Retinal pigment epithelial cell (primary cell): ENCODE measurements around the gene ACTR3C.
"Not testable (repeated sequence)": the region's sequence is repeated elsewhere in the genome, so short reads cannot be mapped to it uniquely, and the experiment has no call there.

Experiments
- DNase-seq: peaks from one replicate; pipeline ENCODE4 v3.0.0-alpha.2; 2010; ENCODE audit warnings: low read depth
- H3K4me3 ChIP-seq: 2 replicates; pipeline ENCODE4 v1.5.1; 2011; ENCODE audit warnings: mild to moderate bottlenecking, low read length, control low read depth, moderate library complexity
- TF ChIP-seq, protein P1 (sequence below): conservative IDR thresholded peaks from 2 replicates; pipeline ENCODE4 v1.5.1; 2011; ENCODE audit warnings: low read depth, low read length, control low read depth, inconsistent platforms

Gene ACTR3C

DNA sequence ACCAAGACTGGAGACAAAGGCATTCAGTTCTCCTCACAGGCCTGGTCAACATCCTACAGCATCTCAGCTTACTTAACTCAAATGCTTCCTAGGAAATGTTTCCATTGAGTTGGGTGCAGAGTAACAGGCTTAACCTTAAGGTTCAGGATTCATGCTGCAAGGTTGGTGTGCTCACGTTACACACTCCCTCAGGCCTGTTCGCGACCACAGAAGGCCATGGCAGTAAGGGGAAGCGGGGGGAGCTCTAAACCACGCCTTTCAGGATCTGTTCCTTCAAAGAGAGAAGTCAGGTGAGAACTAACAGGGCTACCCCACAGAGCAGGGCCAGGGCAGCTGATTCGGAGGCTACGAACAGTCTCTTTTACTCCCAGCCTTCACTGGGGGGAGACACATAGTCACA, 35.5 kb downstream of the ACTR3C start:
- not testable (repeated sequence) for H3K4me3 ChIP-seq, DNase-seq

DNA sequence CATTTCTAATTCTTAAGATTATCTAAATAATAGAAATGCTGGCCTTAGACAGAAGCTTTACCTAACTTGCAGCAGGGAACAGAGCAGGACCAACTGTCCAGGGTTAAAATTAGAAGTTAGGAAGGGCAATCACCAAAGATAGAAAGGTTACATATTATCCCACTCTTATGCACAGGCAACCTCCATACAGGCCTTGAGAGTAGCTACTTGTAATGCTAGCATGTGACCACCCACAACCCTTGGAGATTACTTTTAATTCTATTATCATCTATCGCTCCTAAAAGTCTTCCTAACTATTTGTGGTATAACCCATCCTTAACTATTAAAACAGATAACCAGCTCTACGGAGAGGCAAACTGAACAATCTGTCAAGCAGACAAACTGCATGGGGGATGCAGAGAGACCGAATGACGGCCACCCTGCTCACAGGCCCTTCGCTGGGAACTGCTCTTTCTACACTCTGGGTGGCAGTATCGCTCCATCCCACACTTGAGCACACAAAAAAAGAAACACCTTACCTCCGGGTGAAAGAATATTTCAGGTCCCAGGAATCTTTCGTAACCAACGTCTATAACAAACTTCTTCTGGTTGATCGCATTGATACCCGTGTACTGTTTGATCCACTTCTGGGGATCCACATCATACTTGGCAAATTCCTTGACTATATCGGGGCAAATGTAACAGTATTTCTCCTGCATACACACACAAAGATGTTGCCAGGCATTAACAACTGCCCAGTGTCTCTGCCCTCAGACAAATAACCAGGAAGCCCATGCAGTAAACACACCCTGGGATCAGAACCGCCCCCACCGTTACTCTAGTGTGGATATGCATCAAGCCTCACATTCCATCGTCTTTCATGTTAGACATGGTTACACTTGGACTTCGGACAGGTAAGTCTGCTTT, 37.2 kb downstream of the ACTR3C start:
- not testable (repeated sequence) for H3K4me3 ChIP-seq, DNase-seq
- TF ChIP-seq, protein P1, sequence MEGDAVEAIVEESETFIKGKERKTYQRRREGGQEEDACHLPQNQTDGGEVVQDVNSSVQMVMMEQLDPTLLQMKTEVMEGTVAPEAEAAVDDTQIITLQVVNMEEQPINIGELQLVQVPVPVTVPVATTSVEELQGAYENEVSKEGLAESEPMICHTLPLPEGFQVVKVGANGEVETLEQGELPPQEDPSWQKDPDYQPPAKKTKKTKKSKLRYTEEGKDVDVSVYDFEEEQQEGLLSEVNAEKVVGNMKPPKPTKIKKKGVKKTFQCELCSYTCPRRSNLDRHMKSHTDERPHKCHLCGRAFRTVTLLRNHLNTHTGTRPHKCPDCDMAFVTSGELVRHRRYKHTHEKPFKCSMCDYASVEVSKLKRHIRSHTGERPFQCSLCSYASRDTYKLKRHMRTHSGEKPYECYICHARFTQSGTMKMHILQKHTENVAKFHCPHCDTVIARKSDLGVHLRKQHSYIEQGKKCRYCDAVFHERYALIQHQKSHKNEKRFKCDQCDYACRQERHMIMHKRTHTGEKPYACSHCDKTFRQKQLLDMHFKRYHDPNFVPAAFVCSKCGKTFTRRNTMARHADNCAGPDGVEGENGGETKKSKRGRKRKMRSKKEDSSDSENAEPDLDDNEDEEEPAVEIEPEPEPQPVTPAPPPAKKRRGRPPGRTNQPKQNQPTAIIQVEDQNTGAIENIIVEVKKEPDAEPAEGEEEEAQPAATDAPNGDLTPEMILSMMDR = peak; percentile 59

DNA sequence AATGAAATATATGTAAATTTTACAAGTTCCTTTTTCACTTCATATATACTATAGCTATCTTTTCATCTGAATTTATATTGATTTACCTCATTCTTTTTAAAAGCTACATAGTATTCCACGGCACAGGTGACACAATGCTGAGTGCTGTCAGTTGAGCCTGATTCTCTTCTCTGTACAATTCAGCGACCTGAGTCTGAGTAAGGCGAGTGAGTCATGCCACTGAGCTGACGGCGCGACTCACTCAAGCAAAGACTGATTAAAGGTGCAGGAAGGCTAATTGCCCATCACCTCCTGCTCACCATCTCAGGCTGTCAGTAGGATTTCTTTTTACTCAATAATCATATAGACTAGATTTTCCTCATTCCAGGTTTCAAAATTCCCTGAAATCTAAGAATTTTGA, 39.7 kb downstream of the ACTR3C start:
- not testable (repeated sequence) for H3K4me3 ChIP-seq, DNase-seq

DNA sequence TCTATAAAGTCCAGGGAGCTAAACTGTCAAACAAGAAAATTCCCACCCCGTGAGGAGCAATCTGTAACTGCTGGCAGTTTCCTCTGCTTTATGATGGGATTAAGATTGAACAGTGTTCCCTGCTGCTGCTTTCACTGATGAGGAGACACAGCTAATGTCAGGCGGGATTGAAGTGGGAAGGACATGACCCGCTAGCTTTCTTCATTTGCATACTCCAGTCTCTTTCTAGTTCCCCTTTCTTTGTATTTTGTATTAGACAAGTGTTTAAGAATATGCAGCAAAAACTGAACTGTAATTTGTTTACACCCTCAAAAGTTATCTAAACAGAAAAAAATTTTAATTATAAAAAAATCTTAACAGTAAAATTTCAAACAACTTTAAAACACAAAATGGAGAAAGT, 40.2 kb downstream of the ACTR3C start:
- DNase-seq, H3K4me3 ChIP-seq: not testable (repeated sequence)

DNA sequence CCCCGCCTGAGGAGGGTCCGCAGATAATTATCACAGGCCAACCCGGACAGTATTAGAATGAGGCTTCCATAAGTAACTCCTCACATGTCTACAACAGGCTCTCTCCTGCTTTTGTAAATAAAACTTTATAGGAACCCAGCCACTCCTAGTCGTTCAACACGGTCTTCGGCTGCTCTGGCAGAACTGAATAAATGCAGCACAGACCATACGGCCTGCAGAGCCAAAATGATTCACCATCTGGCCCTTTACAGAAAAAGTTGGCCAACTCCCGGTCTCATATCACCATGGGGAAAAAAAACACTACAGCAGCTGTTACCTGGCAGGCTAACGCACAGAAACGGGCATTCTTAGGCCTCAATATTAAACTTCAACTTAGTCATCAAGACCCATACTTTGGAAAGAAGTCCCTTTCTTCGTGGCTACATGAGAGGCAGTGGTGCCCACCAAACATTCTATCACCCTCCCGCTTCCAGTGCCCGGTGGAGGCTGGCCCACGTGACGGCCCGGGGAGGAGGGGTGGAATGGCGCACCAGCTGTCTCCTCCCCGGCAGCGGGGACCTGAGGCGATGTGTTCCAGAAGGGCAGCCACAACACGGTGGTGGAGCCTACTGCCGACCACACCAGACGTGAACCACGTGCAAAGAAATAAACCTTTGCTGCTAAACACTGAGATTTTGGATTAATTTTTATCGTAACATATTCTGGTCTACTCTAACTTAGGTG, 41.5 kb downstream of the ACTR3C start:
- DNase-seq, H3K4me3 ChIP-seq: not testable (repeated sequence)

DNA sequence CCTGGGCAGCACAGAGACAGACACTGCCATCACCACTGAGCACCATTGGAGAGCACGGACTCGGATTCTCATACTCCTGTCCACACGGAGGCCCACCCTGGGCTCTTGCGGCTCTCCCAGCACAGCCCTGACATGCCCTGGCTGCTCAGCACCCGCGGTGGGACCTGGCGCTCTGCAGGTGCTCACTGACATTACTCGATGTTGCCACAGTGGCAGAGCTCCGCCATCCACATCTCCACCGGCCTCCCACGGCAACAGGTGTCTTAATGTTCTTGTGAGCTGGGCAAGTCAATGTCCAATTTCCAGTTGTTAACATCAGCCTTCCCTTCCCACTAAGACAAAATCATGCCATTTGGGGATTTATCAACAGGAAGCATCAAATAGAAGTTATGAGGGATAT, 45.0 kb downstream of the ACTR3C start:
- DNase-seq, H3K4me3 ChIP-seq: not testable (repeated sequence)

DNA sequence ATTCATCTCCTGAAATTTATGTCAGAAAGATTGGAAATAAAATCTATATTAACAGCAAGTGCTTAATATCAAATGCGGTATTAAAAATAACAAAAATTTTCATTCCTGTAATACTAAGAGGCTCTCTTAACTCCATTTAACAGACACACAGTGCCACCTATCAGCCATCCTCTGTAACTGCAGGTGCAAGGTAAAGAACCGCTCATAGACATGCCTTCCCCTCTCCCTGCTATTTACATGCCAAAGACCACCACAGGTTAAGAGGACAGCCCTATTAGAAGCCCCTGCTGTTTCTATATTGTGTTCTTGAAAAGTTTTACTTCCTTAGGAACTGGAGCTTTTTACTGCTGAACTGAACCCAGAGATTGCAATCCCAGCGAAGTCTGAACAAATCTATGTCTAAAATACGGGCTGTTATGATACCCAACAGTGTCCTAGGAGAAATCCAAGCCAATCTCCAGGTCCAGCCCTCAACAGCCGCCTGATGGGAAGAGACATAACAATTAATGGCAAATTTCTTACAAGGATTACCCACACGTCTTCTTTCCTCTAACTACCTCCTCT, 47.1 kb downstream of the ACTR3C start:
- DNase-seq, H3K4me3 ChIP-seq: not testable (repeated sequence)
- TF ChIP-seq, protein P1 = peak; percentile 64

DNA sequence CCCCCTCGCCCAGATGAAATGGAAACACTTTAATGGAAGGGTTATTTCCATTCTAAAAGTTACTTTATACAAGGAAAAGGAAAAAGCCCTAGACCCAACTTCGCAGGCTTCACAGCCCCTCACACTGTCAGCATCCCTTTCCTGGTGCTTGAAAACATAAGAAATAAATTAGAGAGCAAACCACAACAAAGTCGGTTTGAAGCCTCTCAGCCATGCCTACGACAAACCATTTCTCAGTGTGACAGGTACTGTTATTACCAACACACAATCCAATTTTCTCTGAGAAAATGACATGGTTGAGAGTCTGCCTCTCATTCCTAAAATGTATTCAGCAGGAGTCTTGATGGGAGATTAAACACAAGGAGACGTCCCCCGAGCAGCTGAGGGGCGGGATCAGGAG, 51.4 kb downstream of the ACTR3C start:
- DNase-seq, H3K4me3 ChIP-seq: not testable (repeated sequence)

DNA sequence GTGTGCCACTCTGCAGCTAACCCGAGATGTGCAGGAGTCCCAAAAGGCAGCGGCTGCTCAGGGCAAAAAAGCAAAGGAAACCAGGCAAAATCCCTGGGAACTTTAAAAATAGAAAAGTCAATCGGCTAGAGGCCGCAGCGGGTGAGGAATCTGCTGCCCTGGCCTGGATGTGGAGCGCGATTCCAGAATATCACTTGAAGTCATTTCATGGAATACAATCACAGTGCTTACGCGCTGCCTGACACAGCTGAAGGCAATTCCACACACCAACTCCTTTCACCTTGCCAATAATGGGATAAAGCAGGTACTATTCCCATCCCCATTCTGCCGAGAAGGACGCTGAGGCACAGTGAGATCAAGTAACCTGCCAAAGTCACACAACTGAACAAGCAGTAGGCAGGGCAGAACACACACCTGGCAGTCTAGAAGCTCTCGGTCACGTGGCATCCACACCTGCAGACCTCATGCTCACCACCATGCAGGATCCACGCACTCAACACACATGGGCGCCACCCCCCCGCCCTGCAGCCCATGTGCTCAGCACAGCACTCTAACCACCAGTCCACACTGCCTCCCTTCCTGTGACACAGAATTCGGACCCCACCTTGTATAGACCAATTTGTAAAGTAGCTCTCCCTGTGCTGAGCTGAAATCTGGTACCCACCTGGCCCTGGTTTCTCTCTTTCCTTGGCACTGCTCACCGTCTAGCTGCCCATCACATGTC, 53.1 kb downstream of the ACTR3C start:
- not testable (repeated sequence) for H3K4me3 ChIP-seq, DNase-seq

DNA sequence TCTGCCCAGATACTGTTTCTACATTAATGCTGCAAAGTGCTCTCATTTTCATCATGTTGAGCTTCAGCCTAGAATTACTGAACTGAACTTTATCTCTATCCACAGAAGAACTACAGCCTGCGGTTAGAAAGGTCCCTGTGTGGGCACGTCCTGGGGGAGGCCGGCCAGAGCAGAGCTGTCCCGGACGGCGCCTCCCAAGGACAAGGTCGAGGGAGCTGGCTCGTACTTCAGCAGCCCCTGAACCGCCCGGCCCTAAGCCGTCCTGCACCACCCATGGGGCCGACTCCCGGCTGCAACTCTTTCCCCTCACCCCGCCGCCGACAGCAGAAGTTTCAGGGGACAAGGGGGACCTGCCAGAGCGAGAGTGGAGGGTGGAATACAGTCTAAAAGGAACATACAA, 54.5 kb downstream of the ACTR3C start:
- not testable (repeated sequence) for H3K4me3 ChIP-seq, DNase-seq

DNA sequence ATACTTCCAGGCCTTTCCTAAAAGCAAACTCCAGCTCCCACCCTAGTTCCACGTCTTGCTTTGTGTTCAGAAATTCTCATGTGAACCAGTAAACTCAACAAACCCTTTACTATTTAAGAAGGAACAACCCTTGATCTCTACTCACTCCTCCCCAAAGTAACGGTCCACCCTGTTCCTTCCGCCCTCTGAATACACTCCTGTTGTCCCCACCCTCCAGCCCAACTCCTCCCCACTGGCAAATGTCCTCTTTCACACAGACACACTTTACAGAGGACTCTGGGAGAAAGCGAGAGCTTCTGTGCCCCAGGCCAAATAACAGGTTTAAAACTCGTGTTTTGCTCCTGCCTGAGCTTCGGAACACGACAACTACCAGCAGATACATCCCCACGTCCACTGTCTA, 55.1 kb downstream of the ACTR3C start:
- H3K4me3 ChIP-seq, DNase-seq: not testable (repeated sequence)

DNA sequence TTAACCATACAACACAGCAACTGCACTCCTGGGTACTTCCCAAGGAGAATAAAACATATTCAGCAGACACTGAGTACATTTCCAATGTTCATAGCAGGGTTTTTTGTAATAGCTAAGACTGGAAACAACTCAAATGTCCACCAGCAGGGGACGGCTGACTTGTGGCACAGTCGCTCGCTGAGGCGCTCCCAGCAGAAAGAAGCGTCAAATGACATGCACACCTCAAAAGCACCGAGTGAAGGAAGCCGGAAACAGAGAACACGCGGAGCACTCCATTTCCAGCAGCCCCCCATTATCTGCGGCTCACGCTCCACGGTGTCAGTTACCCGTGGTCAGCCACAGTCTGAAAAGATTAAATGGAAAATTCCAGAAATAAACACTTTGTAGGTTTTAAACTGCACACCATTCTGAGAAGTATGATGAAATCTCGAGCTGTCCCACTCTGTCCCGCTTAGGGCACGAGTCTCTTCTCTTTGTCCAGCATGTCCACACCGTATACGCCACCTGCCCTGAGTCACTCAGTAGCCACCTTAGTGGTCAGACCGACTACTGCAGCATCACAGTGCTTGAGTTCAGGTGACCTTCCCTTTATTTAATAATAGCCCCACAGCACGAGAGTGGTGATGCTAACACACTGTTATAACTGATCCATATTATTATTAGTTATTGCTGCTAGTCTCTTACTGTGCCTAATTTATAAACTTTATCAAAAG, 56.2 kb downstream of the ACTR3C start:
- H3K4me3 ChIP-seq, DNase-seq: not testable (repeated sequence)

DNA sequence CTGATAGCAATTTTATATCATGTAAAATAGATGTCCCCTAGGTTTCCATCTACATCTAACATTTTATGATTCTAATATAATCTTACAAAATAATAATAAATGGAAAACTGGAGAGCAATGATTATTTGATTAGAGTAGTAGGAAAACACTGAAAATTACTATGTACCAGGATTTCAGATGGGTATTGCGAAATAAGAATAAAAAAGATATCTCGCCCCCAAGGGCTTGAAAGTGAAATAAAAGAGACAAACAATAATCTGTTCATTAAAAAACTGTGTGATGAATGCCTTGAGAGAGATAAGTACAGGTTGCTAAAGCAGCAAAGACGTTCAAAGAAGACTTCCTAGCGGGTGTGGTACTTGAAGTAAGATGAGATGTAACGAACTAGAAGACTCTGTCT, 60.7 kb downstream of the ACTR3C start:
- not testable (repeated sequence) for H3K4me3 ChIP-seq, DNase-seq

DNA sequence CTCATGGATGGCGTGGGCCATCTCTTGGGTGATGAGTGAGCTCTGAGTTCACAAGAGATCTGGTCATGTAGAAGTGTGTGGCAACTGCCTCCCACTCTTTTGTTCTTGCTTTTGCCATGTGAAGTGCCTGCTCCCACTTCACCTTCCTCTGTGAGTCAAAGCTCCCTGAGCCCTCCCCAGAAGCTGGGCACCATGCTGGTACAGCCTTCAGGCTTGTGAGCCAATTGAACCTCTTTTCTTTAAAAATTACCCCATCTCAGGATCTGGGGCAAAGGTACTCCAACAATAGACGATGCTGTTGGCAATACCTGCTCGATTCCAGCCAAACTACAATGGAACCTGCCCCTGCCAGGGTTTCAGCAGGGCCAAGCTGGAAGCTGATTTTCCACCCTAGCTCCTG, 75.6 kb downstream of the ACTR3C start:
- H3K4me3 ChIP-seq, DNase-seq: not testable (repeated sequence)

DNA sequence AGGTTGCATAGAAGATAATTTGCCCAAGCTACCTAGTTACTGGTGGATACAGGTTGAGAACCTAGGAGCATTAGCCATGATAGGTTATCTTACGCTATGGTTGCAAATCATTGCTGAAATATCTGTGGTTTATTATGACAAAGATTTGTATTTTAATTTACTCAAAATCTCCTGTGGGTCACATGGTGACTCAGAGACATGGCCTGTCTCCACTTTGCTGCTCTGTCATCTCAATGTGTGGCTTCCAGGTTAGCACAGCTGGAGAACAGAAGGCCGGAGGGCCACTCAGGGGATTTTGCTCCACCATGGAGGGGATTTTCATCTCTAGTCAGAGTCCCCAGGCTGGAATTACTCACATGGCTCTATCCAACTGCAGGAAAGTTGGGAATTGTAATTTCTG, 78.1 kb downstream of the ACTR3C start:
- DNase-seq, H3K4me3 ChIP-seq: not testable (repeated sequence)

DNA sequence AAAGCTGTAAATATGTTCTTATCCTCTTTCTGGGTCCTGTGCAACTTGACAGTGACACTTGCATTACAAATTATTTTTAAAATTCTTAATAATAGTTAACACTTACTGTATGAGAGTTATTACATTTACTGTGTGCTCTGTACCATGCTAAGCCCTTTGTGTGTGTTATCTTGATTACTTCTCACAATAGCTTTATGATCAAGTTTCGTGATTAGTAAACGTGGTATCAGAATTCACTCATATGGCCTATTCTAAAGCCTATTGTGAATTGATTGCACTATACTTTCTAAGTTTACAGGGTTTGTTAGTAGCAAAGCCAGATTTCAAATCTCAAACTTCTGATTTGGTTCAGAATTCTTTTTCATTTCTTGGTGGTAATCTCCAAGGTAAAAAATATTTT, 80.4 kb downstream of the ACTR3C start:
- H3K4me3 ChIP-seq, DNase-seq: not testable (repeated sequence)
